Measurements from ENCODE around the gene WDR70. TPM values are rescaled to one million over a fixed set of nuclear protein-coding genes. Genes with fewer than 3 reads are reported as not detected.
"Not testable (repeated sequence)": the region's sequence is repeated elsewhere in the genome, so short reads cannot be mapped to it uniquely, and the experiment has no call there.

The WDR70 gene
- total and polyA plus RNA-seq, 10 of the 15 experiments (the other 5 are each of a cell fraction or from before 2014, with no cell fraction given) = 10.9 to 33.6 (median 29.1) TPM

GRCh38 chr5:37792975-37793631 lies 414.0 kb downstream of the WDR70 start:
- intact Hi-C loops (cut with micrococcal nuclease; ENCODE audit: unreplicated experiment) (no loop called here), in situ Hi-C loops (cut with MboI) (no loop called here)
- no peak for TF ChIP-seq TCF3 (IDR thresholded peaks at IDR 0.05; ENCODE audit: borderline replicate concordance, insufficient read depth, low read depth, low read length)
- ATAC-seq = no peak
- Histone ChIP-seq H3K4me2 (ENCODE audit: control insufficient read depth, insufficient read depth) (no peak overlapping the region), H3K4me3 (no peak overlapping the region), H4K20me1 (ENCODE audit: control insufficient read depth, insufficient read depth) (no peaks in the 10 kb centered on the region), H3K79me2 (ENCODE audit: control insufficient read depth, insufficient read depth, low read length) (no peaks in the 10 kb centered on the region), H3K4me1 (ENCODE audit: control insufficient read depth, insufficient read depth, low read length) (no peaks in the 10 kb centered on the region), H3K9me3 (replicated peaks; ENCODE audit: control insufficient read depth, insufficient read depth, low read length) (no peaks in the 10 kb centered on the region; the same call in 2 of the 3 replicates), H3K9ac (ENCODE audit: control insufficient read depth, insufficient read depth, low read length) (no peak overlapping the region), H2AFZ (ENCODE audit: control insufficient read depth, low read depth, low read length) (no peak overlapping the region), H3K27me3 (replicated peaks in 1 of 2; ENCODE audit: control insufficient read depth in 2 of 2, insufficient read depth in 2 of 2, low read length in 1 of 2) (no peaks in the 10 kb centered on the region), H3K36me3 (ENCODE audit: control insufficient read depth in 2 of 2, insufficient read depth in 2 of 2, low read length in 1 of 2) (no peaks in the 10 kb centered on the region), H3K27ac (ENCODE audit: control insufficient read depth, insufficient read depth) (no peak overlapping the region)
- no peak for DNase-seq (ENCODE audit: low read depth, low spot score)
- no TSS peak for BruUV-seq (replicated peaks)
- ChIA-PET SMC1A (ENCODE audit: uncharacterized antibody, unreplicated experiment) (no interaction called here), RAD21 (ENCODE audit: unreplicated experiment) (no interaction called here), POLR2A (no interaction called here), CTCF (no interaction called here)
- 0% methylated on average over 2 of the region's 2 CpGs for WGBS (ENCODE audit: insufficient coverage, insufficient replicate concordance, low lambda C conversion rate, missing lambda C conversion rate)
- no peak for FAIRE-seq

DNA sequence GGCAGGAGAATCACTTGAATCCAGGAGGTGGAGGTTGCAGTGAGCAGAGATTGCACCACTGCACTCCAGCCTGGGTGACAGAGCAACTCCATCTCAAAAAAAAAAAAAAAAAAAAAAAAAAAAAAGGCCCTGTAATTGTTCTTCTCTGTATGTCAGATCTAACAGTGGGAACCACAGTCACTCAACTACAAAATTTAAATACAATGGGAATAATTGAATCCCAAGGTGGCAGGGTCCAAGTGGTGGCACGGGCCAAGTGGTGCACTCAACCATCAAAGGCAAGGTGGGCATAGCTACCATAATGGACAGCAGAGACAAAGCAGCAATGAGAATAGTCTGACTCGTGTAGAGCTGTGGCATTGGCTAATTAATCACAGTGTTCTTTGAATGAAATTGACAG lies 416.2 kb downstream of the WDR70 start:
- H3K79me2 ChIP-seq (ENCODE audit: control insufficient read depth, insufficient read depth, low read length); intact Hi-C loops (cut with micrococcal nuclease; ENCODE audit: unreplicated experiment); RAD21 ChIA-PET (ENCODE audit: unreplicated experiment); H3K36me3 ChIP-seq (ENCODE audit: control insufficient read depth in 2 of 2, insufficient read depth in 2 of 2, low read length in 1 of 2); POLR2A ChIA-PET; in situ Hi-C loops (cut with MboI); H3K27ac ChIP-seq (ENCODE audit: control insufficient read depth, insufficient read depth); H3K4me3 ChIP-seq; SMC1A ChIA-PET (ENCODE audit: uncharacterized antibody, unreplicated experiment); H3K27me3 ChIP-seq (replicated peaks in 1 of 2; ENCODE audit: control insufficient read depth in 2 of 2, insufficient read depth in 2 of 2, low read length in 1 of 2); H2AFZ ChIP-seq (ENCODE audit: control insufficient read depth, low read depth, low read length); H4K20me1 ChIP-seq (ENCODE audit: control insufficient read depth, insufficient read depth); ATAC-seq; DNase-seq (ENCODE audit: low read depth, low spot score); H3K4me1 ChIP-seq (ENCODE audit: control insufficient read depth, insufficient read depth, low read length); H3K4me2 ChIP-seq (ENCODE audit: control insufficient read depth, insufficient read depth); H3K9me3 ChIP-seq (replicated peaks; ENCODE audit: control insufficient read depth, insufficient read depth, low read length); H3K9ac ChIP-seq (ENCODE audit: control insufficient read depth, insufficient read depth, low read length); BruUV-seq (replicated peaks); CTCF ChIA-PET; FAIRE-seq: not testable (repeated sequence)
- WGBS (ENCODE audit: insufficient coverage, insufficient replicate concordance, low lambda C conversion rate, missing lambda C conversion rate) = 0% methylated on average over 2 of the region's 2 CpGs

- H3K9ac ChIP-seq (ENCODE audit: control insufficient read depth, insufficient read depth, low read length); ATAC-seq; H3K4me3 ChIP-seq; CTCF ChIA-PET; intact Hi-C loops (cut with micrococcal nuclease; ENCODE audit: unreplicated experiment); H3K27ac ChIP-seq (ENCODE audit: control insufficient read depth, insufficient read depth); SMC1A ChIA-PET (ENCODE audit: uncharacterized antibody, unreplicated experiment); H3K4me2 ChIP-seq (ENCODE audit: control insufficient read depth, insufficient read depth); H3K9me3 ChIP-seq (replicated peaks; ENCODE audit: control insufficient read depth, insufficient read depth, low read length); H3K27me3 ChIP-seq (replicated peaks in 1 of 2; ENCODE audit: control insufficient read depth in 2 of 2, insufficient read depth in 2 of 2, low read length in 1 of 2); H4K20me1 ChIP-seq (ENCODE audit: control insufficient read depth, insufficient read depth); BruUV-seq (replicated peaks); DNase-seq (ENCODE audit: low read depth, low spot score); H3K4me1 ChIP-seq (ENCODE audit: control insufficient read depth, insufficient read depth, low read length); RAD21 ChIA-PET (ENCODE audit: unreplicated experiment); FAIRE-seq; H3K36me3 ChIP-seq (ENCODE audit: control insufficient read depth in 2 of 2, insufficient read depth in 2 of 2, low read length in 1 of 2); H3K79me2 ChIP-seq (ENCODE audit: control insufficient read depth, insufficient read depth, low read length); POLR2A ChIA-PET; H2AFZ ChIP-seq (ENCODE audit: control insufficient read depth, low read depth, low read length); in situ Hi-C loops (cut with MboI): not testable (repeated sequence)
- WGBS (ENCODE audit: insufficient coverage, insufficient replicate concordance, low lambda C conversion rate, missing lambda C conversion rate) = 50% methylated on average over 1 of the region's 1 CpG
These were observed 417.3 kb downstream of the WDR70 start for GRCh38 chr5:37796435-37796834.

Measured in GM12878 (cell line).